NOMO-1 treated with dmso at 0.1 percent for 144 hours (cell line): ENCODE measurements around the gene TSPAN31.
"Not testable (repeated sequence)": the region's sequence is repeated elsewhere in the genome, so short reads cannot be mapped to it uniquely, and the experiment has no call there.

ENCODE experiments used
- DNase-seq: peaks from one replicate; lab custom pipeline; 2025; ENCODE audit not compliant: unreplicated experiment; lab: John Stamatoyannopoulos, UW

TSPAN31 gene

DNA sequence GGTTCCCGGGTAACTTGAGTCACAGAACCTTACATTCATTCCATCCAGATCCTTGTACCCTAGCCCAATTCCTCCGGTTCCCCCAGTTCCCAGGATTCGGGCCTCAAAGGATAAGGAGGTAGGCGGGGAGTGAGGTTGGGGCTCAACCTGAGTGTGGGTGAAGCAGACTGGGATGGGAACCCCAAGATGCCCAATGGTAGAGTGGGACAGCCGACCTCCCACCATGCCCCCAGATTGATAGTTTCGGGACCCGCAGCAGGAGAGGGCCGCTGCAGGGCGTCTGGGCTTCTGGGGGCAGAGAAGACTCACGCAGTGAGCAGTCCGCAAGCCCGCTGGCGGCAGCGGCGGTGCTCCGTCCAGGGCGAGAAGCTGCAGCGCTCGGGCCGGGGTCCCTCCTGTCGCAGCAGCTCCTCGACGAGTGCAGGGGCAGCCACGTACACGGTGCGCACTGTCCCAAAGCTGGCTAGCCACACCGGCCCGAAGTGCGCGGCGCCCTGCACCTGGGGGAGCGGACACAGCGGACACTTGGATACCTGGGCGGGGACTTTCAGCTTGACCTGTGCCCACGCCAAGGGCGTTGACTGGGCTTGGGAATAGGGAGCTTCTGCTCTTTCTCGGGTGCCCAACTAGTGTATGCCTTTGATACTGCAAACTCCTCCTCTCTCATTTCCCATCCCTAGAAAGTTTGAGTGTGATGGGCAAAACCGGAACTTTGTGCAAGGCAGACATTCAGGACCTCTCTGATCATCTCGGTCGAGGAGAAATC is 21.0 kb downstream of the TSPAN31 start:
- no peak for DNase-seq

DNA sequence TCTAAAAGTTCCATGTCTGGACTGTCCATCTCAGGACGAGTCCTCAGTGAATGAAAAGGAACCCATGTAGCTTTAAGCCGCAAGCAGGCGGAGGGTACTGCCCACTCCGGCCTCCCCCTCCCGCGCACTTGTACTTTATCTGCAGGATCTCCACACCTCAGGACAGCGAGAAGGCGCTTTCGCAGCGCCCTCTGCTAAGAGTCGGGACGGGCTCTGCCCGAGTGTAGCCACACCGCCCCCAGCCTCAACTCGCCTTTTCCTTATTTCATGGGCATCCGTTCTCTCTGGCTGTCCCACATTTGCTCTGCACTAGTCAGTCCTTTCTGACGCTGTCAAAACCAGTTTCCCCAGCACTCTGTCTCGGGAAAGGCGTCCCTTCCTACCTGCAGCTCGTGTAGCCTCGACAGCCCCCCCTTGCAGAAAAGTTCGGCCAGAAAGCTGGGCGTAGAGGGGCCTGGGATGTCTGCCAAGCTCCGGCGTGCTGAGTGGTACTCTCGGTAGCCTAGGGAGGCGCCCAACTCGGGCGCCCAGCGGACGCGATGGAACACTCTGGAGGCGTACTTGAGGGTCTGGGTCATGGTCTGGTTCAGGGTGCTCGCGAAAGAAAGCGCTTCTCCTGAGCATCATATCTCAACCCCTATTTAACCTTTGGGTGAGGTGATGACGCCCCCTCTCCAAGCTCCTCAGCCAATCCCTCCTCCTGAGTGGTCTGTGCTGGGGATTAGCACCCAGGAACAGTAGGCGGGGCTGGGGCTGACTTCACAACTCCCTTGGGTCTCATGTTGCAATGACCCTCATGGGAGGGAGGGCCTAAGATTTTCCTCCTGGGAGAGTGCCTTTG is 21.8 kb downstream of the TSPAN31 start, which contains the start of gene CYP27B1:
CYP27B1 (minus strand) TSS at position 615 of the 841 bp plus-strand sequence; CDS start at position 578, 37 bp downstream.
- no peak for DNase-seq

DNA sequence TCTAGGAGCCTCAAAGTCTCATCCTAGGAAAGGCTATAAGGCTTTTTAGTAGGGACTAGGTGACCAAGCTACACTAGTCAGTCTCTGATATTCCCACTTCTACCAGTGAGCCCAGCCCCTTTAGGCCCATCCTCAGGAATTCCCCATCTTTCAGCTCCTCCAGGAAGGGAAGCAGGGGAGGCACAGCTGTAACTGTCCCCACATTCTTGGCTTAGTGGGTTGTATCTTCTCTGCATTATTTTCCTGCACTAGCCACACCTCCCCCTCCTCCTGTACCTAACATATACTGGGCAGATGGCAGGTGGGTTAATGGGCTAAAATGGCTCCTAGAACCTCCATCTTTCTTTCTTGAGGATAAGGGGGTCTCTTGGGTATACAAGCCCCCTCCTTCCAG is 22.5 kb downstream of the TSPAN31 start:
- no peak for DNase-seq

DNA sequence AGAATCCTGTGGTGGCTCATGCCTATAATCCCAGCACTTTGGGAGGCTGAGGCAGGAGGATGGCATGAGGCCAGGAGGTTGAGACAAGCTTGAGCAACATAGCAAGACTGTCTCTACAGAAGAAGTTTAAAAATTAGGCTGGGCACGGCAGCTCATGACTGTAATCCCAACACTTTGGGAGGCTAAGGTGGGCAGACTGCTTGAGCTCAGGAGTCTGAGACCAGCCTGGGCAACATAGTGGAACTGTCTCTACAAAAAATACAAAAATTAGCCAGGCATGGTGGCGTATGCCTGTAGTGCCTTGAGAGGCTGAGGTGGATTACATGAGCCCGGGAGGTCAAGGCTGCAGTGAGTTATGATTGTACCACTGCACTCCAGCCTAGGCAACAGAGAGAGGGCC is 23.0 kb downstream of the TSPAN31 start:
- DNase-seq: no peak

DNA sequence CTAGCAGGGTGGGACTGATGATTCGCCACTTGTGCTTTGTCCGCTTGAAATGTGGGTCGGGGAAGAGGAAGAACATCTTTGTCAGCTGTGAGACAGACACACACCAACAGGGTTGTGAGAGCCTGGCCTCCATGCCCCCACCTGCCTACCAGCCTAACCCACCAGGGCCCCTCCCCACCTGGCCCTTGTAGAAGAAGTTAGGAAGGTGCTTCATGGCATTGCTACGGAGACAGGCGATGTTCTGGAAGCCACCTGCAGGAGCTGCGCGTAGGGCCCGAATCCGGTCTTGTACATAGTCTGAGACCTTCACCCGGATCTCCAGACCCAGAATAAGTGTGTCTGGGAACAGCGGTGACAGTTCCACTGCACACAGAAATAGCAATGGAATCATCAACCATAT is 24.8 kb downstream of the TSPAN31 start:
- DNase-seq: no peak

DNA sequence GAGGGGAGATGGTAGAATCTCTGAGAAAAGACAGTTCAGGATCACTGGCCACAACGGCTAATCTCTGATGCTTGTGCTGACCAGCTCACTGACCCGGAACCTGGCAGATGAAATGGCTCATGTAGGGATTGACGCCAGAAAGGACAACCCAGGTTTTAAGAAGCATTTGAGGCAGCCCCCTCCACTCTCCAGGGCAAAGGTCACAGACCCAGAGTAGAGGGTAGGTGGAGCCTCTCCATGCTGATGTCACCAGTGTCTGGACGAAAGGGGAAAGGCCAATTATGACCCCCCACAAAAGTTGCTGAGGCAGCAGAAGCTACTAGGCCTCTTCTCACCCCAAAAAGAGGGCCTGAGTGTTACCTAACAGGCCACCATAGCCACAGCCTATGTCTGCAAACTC is 25.9 kb downstream of the TSPAN31 start:
- no peak for DNase-seq

DNA sequence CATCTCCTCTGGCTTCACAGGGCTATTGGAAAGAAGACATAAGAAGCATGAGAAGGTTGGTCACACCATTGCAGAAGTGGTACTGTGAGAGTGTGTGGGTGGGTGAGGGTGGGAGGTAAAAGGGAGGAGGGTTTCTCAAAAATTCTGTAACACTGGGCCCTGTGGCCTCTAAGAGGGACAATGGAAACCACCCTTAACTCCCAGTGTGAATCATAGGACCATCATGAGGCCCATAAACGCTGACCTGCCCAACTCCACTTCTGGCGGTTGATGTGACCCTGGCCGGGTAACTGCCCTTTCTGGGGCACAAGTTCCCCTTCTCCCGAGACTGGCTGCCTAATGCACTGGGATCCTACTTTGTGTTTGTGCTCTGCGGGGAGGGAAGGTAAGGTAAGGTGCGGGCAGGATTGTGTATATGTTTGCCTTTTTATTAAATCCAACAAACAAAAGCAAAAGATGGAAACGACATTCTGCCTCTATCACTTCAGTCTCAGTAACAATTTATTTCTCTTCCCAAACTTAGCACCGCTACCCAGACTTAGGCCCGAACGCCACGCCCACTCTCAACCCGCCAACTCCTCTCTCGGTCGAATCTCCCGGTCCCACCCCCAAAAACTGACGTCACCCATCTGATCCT is 26.5 kb downstream of the TSPAN31 start:
- DNase-seq: peak; percentile 95

DNA sequence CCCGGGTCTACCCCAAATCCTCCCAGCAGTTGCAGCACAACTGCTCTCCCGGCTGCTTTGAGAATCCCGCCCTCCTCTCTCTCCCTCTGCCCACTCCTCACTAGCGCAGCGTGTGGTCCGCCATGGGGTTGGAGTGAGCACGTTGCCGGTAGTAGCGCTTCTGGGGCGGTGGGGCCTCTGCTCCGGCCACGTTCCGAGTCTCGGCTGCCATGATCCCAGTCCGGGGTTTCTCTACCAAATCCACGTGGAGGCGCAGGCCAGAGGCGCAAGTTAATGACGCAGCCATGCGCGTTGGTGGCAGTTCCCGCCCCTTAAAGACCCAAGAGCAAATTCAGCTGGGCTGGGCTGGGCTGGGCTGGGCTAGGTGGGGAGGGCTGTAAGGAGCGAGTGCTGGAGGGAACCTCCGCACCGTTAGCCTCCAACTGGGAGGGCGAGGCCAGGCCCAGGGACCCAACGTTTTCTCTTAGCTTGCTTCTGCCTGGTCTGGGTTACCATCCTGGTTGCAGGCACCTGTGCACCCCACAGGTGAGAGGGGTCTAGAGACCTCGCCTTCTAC is 27.1 kb downstream of the TSPAN31 start, which contains the start of gene METTL1:
METTL1 (minus strand) TSS at position 233 of the 556 bp plus-strand sequence; CDS start at position 211, 22 bp downstream.
- DNase-seq: peak; percentile 97

DNA sequence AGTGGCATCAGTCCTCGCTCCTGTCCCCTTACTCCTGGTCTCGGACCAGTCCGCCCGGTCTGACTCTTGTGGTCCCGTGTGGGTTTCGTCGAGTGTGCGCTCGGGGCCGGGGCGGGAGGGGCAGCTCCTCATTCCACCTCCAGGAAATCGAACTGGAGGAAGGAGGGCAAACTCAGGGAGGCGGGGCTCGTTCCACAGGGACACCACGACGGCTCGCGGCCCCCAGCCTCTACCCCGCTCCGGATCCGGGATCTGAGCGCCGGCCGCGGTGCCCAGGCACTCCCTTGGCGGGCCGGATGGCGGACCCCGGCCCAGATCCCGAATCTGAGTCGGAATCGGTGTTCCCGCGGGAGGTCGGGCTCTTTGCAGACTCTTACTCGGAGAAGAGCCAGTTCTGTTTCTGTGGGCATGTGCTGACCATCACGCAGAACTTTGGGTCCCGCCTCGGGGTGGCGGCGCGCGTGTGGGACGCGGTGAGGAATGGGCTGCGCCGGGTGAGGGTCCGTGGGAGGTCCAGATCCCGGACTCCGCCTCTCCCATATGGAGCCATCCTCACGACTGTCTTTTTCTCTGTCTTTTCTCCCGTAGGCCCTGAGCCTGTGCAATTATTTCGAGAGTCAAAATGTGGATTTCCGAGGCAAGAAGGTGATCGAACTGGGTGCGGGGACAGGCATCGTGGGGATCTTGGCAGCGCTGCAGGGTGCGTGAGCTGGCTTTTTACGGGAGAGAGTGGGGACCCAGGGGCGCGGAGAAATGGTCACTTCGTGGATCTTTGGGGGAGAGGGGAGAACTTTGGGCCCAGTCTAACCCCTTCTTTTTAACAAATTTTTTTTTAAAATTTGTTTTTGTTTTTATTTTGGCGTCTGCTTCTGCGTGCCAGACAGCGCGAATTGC is 27.8 kb downstream of the TSPAN31 start, which contains the start of gene EEF1AKMT3:
EEF1AKMT3 (plus strand) TSS at position 186 of the 894 bp plus-strand sequence; CDS start at position 297, 111 bp downstream.
- no peak for DNase-seq

DNA sequence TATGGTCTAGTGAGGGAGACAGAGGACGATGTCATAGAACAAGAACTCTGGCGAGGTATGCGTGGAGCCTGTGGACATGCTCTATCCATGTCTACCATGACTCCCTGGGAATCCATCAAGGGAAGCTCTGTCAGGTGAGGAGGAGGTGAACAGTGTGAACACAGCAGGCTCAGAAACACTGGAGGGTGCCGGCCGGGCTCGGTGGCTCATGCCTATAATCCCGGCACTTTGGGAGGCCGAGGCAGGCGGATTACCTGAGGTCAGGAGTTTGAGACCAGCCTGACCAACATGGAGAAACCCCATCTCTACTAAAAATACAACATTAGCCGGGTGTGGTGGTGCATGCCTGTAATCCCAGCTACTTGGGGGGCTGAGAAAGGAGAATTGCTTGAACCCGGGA is 29.8 kb downstream of the TSPAN31 start:
- not testable (repeated sequence) for DNase-seq

DNA sequence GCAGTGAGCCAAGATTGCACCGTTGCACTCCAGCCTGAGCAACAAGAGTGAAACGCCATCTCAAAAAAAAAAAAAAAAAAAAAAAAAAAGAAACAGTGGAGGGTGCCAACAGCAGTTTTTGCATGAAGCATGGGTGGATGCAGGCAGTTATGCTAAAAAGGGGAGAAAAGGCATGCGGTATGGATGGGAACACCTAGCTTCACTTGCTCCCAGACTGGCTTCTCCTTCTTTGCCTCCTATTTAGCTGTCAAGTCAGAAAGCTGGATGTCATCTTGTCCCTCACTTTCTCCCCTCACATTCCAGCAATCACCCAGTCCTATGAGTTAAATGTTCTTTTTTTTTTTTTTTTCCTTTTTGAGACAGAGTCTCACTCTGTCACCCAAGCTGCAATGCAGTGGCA is 30.2 kb downstream of the TSPAN31 start:
- no peak for DNase-seq

DNA sequence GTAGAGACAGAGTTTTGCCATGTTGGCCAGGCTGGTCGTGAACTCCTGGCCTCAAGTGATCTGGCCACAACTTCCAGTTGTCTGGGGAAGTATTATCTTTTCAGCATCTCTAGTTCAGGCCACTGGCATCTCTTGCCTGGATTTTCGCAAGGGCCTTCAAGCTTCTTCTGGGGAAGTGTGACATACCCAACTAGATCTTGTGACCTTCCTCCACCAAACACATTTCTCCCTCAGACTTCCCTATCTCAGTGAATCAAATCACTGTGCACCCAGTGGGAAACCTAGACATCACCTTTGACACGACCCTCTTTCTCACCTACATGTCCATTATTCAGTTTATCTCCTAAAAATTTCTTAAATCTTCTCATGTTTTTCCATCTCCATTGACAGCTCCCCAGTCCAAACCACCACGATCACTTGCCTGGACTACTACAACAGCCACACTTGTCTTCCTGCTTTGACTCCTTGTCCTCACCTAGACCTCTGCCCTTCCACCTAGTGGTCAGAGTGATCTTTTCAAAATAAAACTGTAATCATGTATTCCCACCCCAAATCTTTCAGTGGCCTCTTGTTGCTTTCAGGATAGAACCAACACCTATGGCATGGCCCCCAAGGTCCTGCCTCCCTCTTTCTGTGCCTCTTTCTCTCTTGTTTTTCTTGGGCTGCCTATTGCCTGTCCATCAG is 30.9 kb downstream of the TSPAN31 start:
- DNase-seq: no peak

DNA sequence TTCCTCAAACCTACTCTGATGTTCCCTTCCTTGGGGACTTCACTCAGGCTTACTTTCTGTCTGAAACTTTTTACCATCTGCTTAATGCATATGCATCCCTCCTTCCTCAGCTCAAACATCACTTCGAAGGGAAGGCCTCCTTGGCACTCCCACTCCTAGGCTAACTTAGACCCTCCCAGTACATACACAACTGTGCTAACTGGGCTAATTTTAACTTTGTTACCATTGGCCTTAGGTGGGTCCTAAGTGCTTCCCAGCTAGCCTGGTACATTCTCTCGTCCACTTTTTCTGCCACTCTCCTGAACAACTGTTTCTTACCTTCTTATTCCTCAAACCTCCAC is 31.4 kb downstream of the TSPAN31 start:
- no peak for DNase-seq

DNA sequence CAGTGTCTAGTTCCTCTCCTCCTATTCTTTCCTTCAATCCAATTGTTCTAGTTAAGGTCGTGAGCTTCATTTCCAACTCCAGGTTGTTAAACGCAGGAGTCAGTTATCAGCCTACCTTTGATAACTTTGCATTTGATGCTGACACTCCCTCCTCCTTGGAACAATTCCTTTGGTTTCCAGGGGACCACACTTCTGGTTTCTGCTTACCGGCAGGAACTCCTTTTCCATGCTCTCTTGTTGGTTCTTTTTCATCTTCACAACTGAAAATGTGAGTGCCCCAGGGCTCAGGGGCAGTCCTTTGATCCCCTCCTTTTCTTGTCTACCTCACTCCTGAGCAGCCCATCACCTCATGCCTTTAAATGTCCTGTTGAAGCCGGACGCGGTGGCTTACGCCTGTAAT is 32.5 kb downstream of the TSPAN31 start:
- no peak for DNase-seq

DNA sequence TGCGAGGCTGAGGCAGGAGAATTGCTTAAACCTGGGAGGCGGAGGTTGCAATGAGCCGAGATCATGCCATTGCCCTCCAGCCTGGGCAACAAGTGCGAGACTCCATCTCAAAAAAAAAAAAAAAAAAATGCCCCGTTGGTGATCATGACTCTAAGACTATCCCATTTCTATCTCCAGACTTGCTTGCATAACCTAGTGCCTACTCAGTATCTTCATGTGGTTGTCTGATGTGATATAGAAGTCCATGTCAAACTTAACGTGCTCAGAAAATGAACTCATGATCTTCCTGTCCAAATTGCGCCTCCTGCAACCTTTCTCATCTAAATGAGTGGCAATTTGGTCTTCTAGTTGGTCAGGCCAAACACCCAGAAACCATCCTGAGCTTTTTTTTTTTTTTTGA is 33.1 kb downstream of the TSPAN31 start:
- no peak for DNase-seq

DNA sequence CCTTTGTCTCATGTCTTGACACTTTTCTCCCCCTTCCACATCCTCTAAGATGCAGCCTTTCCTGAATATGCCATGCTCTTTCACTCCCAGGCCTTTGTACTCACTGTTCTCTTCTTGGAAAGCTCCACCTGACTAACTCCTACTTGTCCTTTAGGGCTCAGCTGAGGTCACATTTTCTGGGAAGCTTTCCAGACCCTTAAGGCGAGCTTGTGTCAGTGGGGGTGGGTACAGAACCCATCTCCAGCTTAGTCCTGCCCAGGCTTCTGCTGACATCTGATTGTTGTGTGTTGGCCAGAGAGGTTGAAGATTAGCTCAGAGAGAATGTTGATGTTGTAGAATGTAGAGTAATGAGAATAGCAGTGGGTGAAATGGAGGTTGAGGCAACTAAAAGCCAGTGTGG is 34.9 kb downstream of the TSPAN31 start:
- DNase-seq: no peak

DNA sequence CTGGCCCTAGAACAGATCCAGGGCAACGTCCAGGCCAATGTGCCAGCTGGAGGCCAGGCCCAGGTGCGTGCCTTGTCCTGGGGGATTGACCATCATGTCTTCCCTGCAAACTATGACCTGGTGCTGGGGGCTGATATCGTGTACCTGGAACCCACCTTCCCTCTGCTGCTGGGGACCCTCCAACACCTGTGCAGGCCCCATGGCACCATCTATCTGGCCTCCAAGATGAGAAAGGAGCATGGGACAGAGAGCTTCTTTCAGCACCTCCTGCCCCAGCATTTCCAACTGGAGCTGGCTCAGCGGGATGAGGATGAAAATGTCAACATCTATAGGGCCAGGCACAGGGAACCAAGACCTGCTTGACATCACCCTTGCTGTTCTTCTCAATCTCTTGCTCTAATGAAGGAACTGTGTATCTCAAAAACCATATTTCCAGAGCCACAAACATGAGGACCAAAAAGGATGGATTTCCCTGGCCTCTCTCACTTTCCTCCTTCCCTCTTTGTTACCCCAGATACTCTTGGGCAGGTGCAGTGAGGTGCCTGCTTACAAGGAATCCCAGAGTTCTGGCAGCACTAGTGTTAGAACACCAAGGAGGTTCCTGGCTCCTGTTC is 35.6 kb downstream of the TSPAN31 start:
- no peak for DNase-seq

DNA sequence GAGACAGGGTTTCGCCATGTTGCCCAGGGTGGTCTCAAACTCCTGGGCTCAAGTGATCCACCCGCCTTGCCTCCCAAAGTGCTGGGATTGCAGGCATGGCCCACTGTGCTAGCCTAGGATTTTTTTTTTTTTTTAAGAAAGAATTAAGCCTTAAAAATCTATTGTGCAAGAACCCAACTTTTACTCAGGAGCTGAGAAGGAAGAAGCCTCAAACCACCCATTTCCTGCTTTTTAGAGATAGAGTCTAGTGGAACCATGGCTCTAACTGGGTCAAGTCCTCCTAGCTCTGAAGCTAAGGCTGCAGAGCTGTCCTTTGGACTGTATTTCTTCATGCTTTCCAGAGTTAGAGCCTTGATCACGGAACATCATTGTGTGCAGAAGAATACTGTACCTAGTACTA is 36.4 kb downstream of the TSPAN31 start:
- peak; percentile 33 for DNase-seq

DNA sequence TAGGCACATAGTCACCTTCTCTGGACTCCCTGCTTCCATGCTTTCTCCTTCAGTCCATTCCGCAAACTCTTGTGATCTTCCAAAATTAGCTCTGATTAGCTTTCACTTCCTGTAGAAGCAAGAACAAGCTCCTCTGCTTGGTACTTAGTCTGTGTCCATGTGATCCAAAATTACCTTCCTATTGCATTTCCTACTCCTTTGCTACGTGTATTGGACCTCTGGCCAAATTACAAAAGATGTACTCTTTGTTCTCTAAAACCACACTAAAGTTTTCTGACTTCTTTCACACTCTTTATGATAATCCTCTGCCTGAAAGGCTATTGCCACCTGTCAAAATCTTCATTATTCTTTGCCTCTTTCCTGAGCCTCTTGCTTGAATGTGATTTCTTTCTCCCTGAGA is 37.0 kb downstream of the TSPAN31 start:
- DNase-seq: no peak
